Stomach (tissue), 9 donors: ENCODE results near the gene GSE1. TPM values are rescaled to one million over a fixed set of nuclear protein-coding genes. Genes with fewer than 3 reads are reported as not detected.

Experiments used
- DNase-seq, 2 donors: peaks; one replicate each; pipeline versions ENCODE4 v3.0.0 to v3.0.0-alpha.2; 2013 to 2019
- H3K27ac ChIP-seq, 5 donors: fragments of 200-600 bp in 4 of 5; sonication (generic) in 4 of 5; one replicate each; pipeline ENCODE4 v1.5.1; 2013 to 2019; ENCODE audit warnings: mild to moderate bottlenecking in 1 of 5, moderate library complexity in 1 of 5
- H3K27me3 ChIP-seq, 3 donors: fragments of 200-600 bp; sonication (generic); one replicate each; pipeline ENCODE4 v1.5.1; 2017 to 2019; ENCODE audit warnings: mixed run types in 1 of 3
- H3K36me3 ChIP-seq, 4 donors: fragments of 200-600 bp; sonication (generic); 1 replicate in 3 of 4; 2 replicates in 1 of 4; pipeline ENCODE4 v1.5.1; 2016 to 2019
- H3K4me1 ChIP-seq, 4 donors: fragments of 200-600 bp; sonication (generic); one replicate each; pipeline ENCODE4 v1.5.1; 2016 to 2019
- H3K4me3 ChIP-seq, 4 donors: fragments of 200-600 bp; sonication (generic) in 3 of 4; one replicate each; pipeline ENCODE4 v1.5.1; 2016 to 2019; ENCODE audit warnings: mild to moderate bottlenecking in 1 of 4
- H3K9me3 ChIP-seq, 4 donors: fragments of 200-600 bp; sonication (generic); one replicate each; pipeline ENCODE4 v1.5.1; 2016 to 2019
- EP300 ChIP-seq: sonication (generic); formaldehyde crosslinking; IDR thresholded peaks from one replicate; pipeline ENCODE4 v1.6.1; 2017; ENCODE audit warnings: antibody characterized with exemption
- POLR2A ChIP-seq, 4 donors: fragments of 450-650 bp; IDR thresholded peaks; one replicate each; pipeline ENCODE4 v1.6.1; 2016; ENCODE audit warnings: antibody characterized with exemption in 4 of 4, control low read depth in 2 of 4, mild to moderate bottlenecking in 1 of 4, moderate library complexity in 1 of 4
- POLR2AphosphoS5 ChIP-seq, 3 donors: sonication (generic); formaldehyde crosslinking; IDR thresholded peaks; one replicate each; pipeline ENCODE4 v1.6.1; 2016; ENCODE audit warnings: antibody characterized with exemption in 3 of 3
- WGBS, 5 donors: extraction: QIAGEN DNeasy Blood & Tissue Kit in 3 of 5; methylation state at CpG; one replicate each; pipeline versions ENCODE4 v1.1.5 to v1.1.7; 2013 to 2018; 5-methylcytosine and 5-hydroxymethylcytosine counted together
- intact Hi-C: fragments of 100-400 bp; cut with DNase I; formaldehyde crosslinking; loops from one replicate; pipeline ENCODE4 v1.15.1; 2023; ENCODE audit warnings: low total_unique reads
- polyA plus RNA-seq, 3 donors: library from polyadenylated mRNA; stranded (reverse); fragments of 200-250 nt; gene quantifications; one replicate each; pipeline ENCODE4 v1.2.3, GENCODE V29; 2013
- total RNA-seq, 5 donors: library from RNA; depleted of rRNA; stranded (reverse); fragments of >200 nt; gene quantifications; one replicate each; pipeline versions ENCODE4 v1.1.0 to v1.2.3, GENCODE V29; 2014 to 2016
- TF ChIP-seq, protein P1 (sequence below), 7 experiments: fragments of 450-650 bp in 4 of 7; fragments of 200-600 bp in 3 of 7; sonication (generic) in 3 of 7; IDR thresholded peaks; one replicate each; pipeline ENCODE4 v1.5.1; 2016 to 2019; ENCODE audit warnings: antibody characterized with exemption in 7 of 7, control low read depth in 2 of 7, mild to moderate bottlenecking in 1 of 7
- donor health status: healthy with polysubstance abuse.
- donor health status: Bipolar disorder and iron deficiency.
- donor health status: healthy.

GSE1 gene
- total and polyA plus RNA-seq, 8 donors: 11.8 to 294 (median 93.0) TPM

DNA sequence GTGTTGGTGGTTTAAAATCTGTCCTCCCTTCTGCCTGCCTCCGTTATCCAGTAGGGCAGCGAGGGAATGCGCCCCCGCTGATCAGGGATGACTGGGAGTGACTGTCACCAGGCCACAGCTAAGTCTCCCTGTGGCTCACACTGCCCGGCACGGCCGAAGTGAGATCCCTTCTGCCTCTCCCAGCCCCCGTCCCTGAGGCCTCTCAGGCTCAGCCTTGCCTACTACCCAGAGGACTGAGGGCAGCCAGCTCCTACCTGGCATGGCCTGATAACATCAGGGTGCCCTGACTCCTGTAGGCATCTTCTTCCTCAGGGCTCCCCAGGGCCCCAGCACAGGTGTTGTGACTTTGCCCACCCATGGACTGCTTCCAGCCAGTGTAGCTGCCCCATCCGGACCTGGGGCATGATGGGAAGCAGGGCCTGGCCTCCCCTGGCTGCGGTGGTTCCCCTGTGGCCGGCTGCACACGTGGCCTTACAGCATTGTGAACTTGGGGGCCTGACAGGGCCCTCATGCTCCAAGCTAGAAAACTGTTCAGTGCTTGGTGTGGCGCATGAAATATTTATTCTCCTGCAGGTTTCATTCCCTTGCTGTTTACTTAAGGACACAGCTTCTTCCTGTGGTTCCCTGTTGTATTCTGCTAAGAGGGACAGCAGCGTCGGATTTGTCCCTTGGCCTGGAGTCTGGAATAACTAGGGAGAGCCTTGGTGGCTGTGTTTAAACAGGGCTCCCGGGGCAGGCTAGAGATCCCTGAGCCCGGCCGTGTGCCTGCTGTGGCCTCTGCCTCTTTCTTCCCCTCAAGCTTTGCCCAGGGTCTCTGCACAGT is 45.6 kb downstream of the GSE1 start:
- Histone ChIP-seq H3K36me3 (peaks cover 95 to 100% (median 99%) of the 10 kb centered on the region in 4 donors), H3K4me3 (no peak overlapping the region), H3K4me1 (peaks cover under 1 to 29% (median 16%) of the 10 kb centered on the region in 4 donors), H3K27ac (peak overlapping the region in 1 of 5 donors; percentile 26), H3K27me3 (no peaks in the 10 kb centered on the region), H3K9me3 (no peaks in the 10 kb centered on the region)
- no peak for DNase-seq
- WGBS, 5 donors: 54 to 74% (median 64%) methylated on average over 13 to 18 of the region's 18 CpGs
- TF ChIP-seq, protein P1, sequence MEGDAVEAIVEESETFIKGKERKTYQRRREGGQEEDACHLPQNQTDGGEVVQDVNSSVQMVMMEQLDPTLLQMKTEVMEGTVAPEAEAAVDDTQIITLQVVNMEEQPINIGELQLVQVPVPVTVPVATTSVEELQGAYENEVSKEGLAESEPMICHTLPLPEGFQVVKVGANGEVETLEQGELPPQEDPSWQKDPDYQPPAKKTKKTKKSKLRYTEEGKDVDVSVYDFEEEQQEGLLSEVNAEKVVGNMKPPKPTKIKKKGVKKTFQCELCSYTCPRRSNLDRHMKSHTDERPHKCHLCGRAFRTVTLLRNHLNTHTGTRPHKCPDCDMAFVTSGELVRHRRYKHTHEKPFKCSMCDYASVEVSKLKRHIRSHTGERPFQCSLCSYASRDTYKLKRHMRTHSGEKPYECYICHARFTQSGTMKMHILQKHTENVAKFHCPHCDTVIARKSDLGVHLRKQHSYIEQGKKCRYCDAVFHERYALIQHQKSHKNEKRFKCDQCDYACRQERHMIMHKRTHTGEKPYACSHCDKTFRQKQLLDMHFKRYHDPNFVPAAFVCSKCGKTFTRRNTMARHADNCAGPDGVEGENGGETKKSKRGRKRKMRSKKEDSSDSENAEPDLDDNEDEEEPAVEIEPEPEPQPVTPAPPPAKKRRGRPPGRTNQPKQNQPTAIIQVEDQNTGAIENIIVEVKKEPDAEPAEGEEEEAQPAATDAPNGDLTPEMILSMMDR (IDR thresholded peaks at IDR 0.05): no peak
- no peak for TF ChIP-seq POLR2A (IDR thresholded peaks at IDR 0.05)
- no peak for TF ChIP-seq EP300
- no peak for TF ChIP-seq POLR2AphosphoS5 (IDR thresholded peaks at IDR 0.05)
- intact Hi-C loops: no loop called here

DNA sequence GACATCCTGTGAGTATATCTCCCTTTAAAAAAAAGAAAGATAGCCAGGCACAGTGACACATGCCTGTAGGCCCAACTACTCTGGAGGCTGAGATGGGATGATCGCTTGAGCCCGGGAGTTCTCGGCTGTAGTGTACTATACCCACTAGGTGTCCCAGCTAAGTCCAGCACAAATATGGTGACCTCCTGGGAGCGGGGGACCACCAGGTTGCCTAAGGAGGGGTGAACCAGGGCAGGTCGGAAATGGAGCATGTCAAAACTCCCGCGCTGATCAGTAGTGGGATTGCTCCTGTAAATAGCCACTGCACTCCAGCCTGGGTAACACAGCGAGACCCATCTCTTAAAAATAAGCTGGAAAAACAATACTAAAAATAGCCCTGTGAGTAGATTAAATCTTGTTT is 46.2 kb downstream of the GSE1 start:
- peaks cover 95 to 100% (median 100%) of the 10 kb centered on the region in 4 donors for H3K36me3 ChIP-seq
- H3K27me3 ChIP-seq: no peaks in the 10 kb centered on the region
- no peak for DNase-seq
- H3K4me1 ChIP-seq: peaks cover 0 to 29% (median 14%) of the 10 kb centered on the region in 4 donors
- H3K27ac ChIP-seq: peak overlapping the region in 1 of 5 donors; percentile 26
- WGBS, 5 donors: 84 to 90% (median 89%) methylated on average over 8 of the region's 8 CpGs
- intact Hi-C loops: no loop called here
- no peaks in the 10 kb centered on the region for H3K9me3 ChIP-seq
- no peak for TF ChIP-seq POLR2A (IDR thresholded peaks at IDR 0.05)
- H3K4me3 ChIP-seq: no peak overlapping the region

DNA sequence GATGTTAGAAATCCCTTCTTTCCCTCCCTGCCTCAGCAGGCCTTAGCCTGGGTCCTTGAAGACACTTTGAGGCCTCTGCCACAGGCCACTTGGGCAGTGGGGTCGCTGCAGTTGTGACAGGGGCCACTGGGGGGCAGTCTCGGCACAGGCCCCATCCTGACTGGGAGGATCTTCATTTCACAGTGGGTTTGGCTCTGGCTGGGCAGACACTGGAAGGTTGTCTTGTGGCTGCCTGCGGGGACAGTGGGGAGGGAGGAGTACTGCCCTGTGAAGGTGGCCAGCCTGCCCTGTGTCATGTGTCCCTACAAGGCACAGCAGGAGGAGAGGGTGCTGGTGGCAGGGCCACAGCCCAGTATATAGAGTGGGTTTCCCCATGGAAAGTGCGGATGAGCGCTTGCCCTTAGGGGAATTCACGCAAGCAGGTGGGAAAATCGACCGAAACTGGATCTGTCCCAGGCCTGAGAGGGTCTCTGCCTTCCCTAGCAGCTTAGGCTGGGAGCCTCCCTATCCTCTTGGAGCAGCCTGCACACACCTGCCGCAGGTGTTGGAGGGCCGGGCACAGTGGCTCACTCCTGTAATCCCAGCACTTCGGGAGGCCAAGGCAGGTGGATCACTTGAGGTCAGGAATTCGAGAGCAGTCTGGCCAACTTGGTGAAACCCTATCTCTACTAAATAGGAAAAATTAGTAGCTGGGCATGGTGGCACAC is 46.8 kb downstream of the GSE1 start:
- TF ChIP-seq EP300 (no peak), POLR2A (IDR thresholded peaks at IDR 0.05) (no peak), POLR2AphosphoS5 (IDR thresholded peaks at IDR 0.05) (peak in 1 of 3 donors; percentile 9)
- TF ChIP-seq, protein P1 (IDR thresholded peaks at IDR 0.05): peak in 6 of 7 experiments; percentile 36 to 86 (median 78)
- Histone ChIP-seq H3K27me3 (no peaks in the 10 kb centered on the region), H3K4me3 (no peak overlapping the region), H3K4me1 (peaks cover 0 to 28% (median 13%) of the 10 kb centered on the region in 4 donors), H3K36me3 (peaks cover 95 to 100% (median 100%) of the 10 kb centered on the region in 4 donors), H3K9me3 (no peaks in the 10 kb centered on the region), H3K27ac (peak overlapping the region in 1 of 5 donors; percentile 13)
- peak; percentile 70 to 81 for DNase-seq
- WGBS, 5 donors: 71 to 84% (median 75%) methylated on average over 10 to 12 of the region's 12 CpGs
- intact Hi-C loops: no loop called here

DNA sequence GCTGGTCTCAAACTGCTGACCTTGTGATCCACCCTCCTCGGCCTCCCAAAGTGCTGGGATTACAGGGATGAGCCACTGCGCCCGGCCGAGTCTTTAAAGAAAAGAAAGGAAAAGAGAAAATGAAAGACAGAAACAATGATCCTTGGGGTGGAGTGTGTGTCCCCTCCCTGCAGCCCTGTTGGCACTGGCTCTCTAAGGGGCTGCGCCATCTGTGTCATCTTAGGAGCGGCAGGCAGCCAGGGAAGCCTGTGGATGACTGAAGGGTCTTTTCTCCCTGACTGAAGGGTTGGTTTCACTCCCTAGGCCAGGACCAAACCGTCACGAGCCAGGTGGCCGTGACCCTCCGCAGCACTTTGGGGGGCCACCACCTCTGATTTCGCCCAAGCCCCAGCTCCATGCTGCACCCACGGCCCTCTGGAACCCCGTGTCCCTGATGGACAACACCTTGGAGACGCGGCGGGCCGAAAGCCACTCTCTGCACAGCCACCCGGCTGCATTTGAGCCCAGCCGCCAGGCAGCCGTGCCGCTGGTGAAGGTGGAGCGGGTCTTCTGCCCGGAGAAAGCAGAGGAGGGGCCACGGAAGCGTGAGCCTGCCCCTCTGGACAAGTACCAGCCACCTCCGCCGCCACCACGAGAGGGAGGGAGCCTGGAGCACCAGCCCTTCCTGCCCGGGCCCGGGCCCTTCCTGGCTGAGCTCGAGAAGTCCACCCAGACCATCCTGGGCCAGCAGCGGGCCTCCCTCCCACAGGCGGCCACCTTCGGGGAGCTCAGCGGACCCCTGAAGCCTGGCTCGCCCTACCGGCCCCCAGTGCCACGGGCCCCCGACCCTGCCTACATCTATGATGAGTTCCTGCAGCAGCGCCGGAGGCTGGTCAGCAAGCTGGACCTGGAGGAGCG is 48.0 kb downstream of the GSE1 start:
- Histone ChIP-seq H3K27ac (no peak overlapping the region), H3K9me3 (no peaks in the 10 kb centered on the region), H3K27me3 (no peaks in the 10 kb centered on the region), H3K4me1 (peaks cover 0 to 28% (median 13%) of the 10 kb centered on the region in 4 donors), H3K36me3 (peaks cover 96 to 100% (median 100%) of the 10 kb centered on the region in 4 donors), H3K4me3 (no peak overlapping the region)
- DNase-seq: no peak
- WGBS, 5 donors: 88 to 94% (median 90%) methylated on average over 24 to 42 of the region's 42 CpGs
- intact Hi-C loops: no loop called here
- TF ChIP-seq, protein P1 (IDR thresholded peaks at IDR 0.05): no peak
- TF ChIP-seq EP300 (no peak), POLR2AphosphoS5 (IDR thresholded peaks at IDR 0.05) (no peak), POLR2A (IDR thresholded peaks at IDR 0.05) (no peak)
